HCT116 (cell line): ENCODE measurements around the gene ATXN1.

Source experiments
- CEBPB ChIP-seq: IDR thresholded peaks from 2 replicates; pipeline ENCODE4 v1.6.1; 2012; ENCODE audit warnings: low read depth
- CTCF ChIP-seq, 3 experiments: fragments of 200-600 bp in 1 of 3; sonication (generic) in 1 of 3; IDR thresholded peaks in 2 of 3; conservative IDR thresholded peaks in 1 of 3; 2 replicates each; pipeline ENCODE4 v1.5.1; 2012 to 2017; ENCODE audit warnings: low read depth in 2 of 3, low read length in 2 of 3, antibody characterized with exemption in 1 of 3, borderline replicate concordance in 1 of 3, control low read depth in 1 of 3, mild to moderate bottlenecking in 1 of 3, mixed read lengths in 1 of 3, mixed run types in 1 of 3, moderate library complexity in 1 of 3; ENCODE audit not compliant: insufficient read depth in 1 of 3
- EZH2phosphoT487 ChIP-seq: fragments of 200-600 bp; IDR thresholded peaks from 2 replicates; pipeline ENCODE4 v1.6.1; 2018; ENCODE audit warnings: antibody characterized with exemption, borderline replicate concordance
- MAX ChIP-seq: IDR thresholded peaks from 2 replicates; pipeline ENCODE4 v1.6.1; 2012
- POLR2A ChIP-seq: IDR thresholded peaks from 2 replicates; pipeline ENCODE4 v1.7.0; 2011; ENCODE audit warnings: borderline replicate concordance; ENCODE audit not compliant: insufficient read depth, insufficient read length; ENCODE audit errors: extremely low read depth
- POLR2AphosphoS5 ChIP-seq: IDR thresholded peaks from 2 replicates; pipeline ENCODE4 v1.6.1; 2011; ENCODE audit warnings: mild to moderate bottlenecking, low read depth, low read length, moderate library complexity
- TCF7L2 ChIP-seq: IDR thresholded peaks from 2 replicates; pipeline ENCODE4 v1.7.0; 2011; ENCODE audit warnings: borderline replicate concordance, inconsistent platforms; ENCODE audit not compliant: insufficient read depth, insufficient read length; ENCODE audit errors: extremely low read depth
- YY1 ChIP-seq: IDR thresholded peaks from 2 replicates; pipeline ENCODE4 v1.6.1; 2011; ENCODE audit warnings: low read length, low read depth, moderate library complexity, mild to moderate bottlenecking; ENCODE audit not compliant: insufficient replicate concordance; ENCODE audit errors: extremely low read depth
- ZFX ChIP-seq: fragments of 450-650 bp; IDR thresholded peaks from 2 replicates; pipeline ENCODE4 v1.6.1; 2017

GRCh38 chr6:16696496-16696895 lies 64.8 kb downstream of the ATXN1 start:
- TF ChIP-seq MAX (no peak), CTCF (IDR thresholded peaks at IDR 0.05 in 2 of 3, conservative IDR thresholded peaks at IDR 0.05 in 1 of 3; ENCODE audit: borderline replicate concordance in 1 of 3, insufficient read depth in 1 of 3, low read depth in 2 of 3, low read length in 2 of 3) (no peak), YY1 (no peak), POLR2A (no peak), POLR2AphosphoS5 (no peak), TCF7L2 (no peak), EZH2phosphoT487 (no peak), ZFX (no peak), CEBPB (no peak)
